CD14-positive monocyte (primary cell): ENCODE measurements around the gene CRIM1. TPM values are rescaled to one million over a fixed set of nuclear protein-coding genes. Genes with fewer than 3 reads are reported as not detected.

ENCODE experiments used
- DNase-seq, 3 donors: peaks; one replicate each; pipeline ENCODE4 v3.0.0-alpha.2; 2011 to 2022
- H2AFZ ChIP-seq: 2 replicates; pipeline ENCODE4 v1.6.0; 2012; ENCODE audit warnings: mild to moderate bottlenecking, low read depth, low read length, inconsistent platforms; ENCODE audit not compliant: insufficient read depth, poor library complexity, severe bottlenecking
- H3K27ac ChIP-seq, 2 donors: 1 replicate in 1 of 2; 2 replicates in 1 of 2; pipeline ENCODE4 v1.5.1; 2012 to 2013; ENCODE audit warnings: low read length in 2 of 2, control low read depth in 1 of 2, inconsistent platforms in 1 of 2, low read depth in 1 of 2, mild to moderate bottlenecking in 1 of 2
- H3K27me3 ChIP-seq, 2 donors: one replicate each; pipeline versions ENCODE4 v1.6.0 to v1.6.1; 2011 to 2013; ENCODE audit warnings: low read length in 2 of 2; ENCODE audit not compliant: control insufficient read depth in 2 of 2, insufficient read depth in 2 of 2
- H3K36me3 ChIP-seq, 2 donors: replicated peaks in 1 of 2; 1 replicate in 1 of 2; 2 replicates in 1 of 2; pipeline versions ENCODE4 v1.5.1 to v1.6.1; 2012 to 2013; ENCODE audit warnings: low read length in 2 of 2, control low read depth in 1 of 2, inconsistent platforms in 1 of 2, mild to moderate bottlenecking in 1 of 2; ENCODE audit not compliant: insufficient read depth in 2 of 2, control insufficient read depth in 1 of 2
- H3K4me1 ChIP-seq, 2 donors: 1 replicate in 1 of 2; 2 replicates in 1 of 2; pipeline versions ENCODE4 v1.5.1 to v1.6.1; 2012 to 2013; ENCODE audit warnings: low read length in 2 of 2, control low read depth in 1 of 2, inconsistent platforms in 1 of 2, mild to moderate bottlenecking in 1 of 2, moderate library complexity in 1 of 2; ENCODE audit not compliant: insufficient read depth in 2 of 2, control insufficient read depth in 1 of 2
- H3K4me2 ChIP-seq: replicated peaks from 2 replicates; pipeline ENCODE3; 2012; ENCODE audit warnings: low read length, moderate library complexity, mild to moderate bottlenecking; ENCODE audit not compliant: poor library complexity, severe bottlenecking; ENCODE audit errors: extremely low read depth
- H3K4me3 ChIP-seq, 3 experiments: fragments of 200-600 bp in 1 of 3; sonication (generic) in 1 of 3; replicated peaks in 1 of 3; 1 replicate in 2 of 3; 2 replicates in 1 of 3; pipeline ENCODE4 v1.5.1; 2011 to 2013; ENCODE audit warnings: low read length in 3 of 3, mild to moderate bottlenecking in 3 of 3, control low read depth in 2 of 3, low read depth in 2 of 3, inconsistent platforms in 1 of 3, moderate library complexity in 1 of 3
- H3K79me2 ChIP-seq: 2 replicates; pipeline ENCODE4 v1.6.0; 2012; ENCODE audit warnings: mild to moderate bottlenecking, control low read depth, inconsistent platforms, low read length, moderate library complexity; ENCODE audit not compliant: insufficient read depth
- H3K9ac ChIP-seq: 2 replicates; pipeline ENCODE4 v1.6.0; 2017; ENCODE audit warnings: low read length, mild to moderate bottlenecking; ENCODE audit not compliant: insufficient read depth, poor library complexity, severe bottlenecking
- H3K9me3 ChIP-seq, 2 donors: replicated peaks in 1 of 2; 1 replicate in 1 of 2; 2 replicates in 1 of 2; pipeline versions ENCODE4 v1.5.1 to v1.6.1; 2012 to 2013; ENCODE audit warnings: low read length in 2 of 2, control low read depth in 1 of 2; ENCODE audit not compliant: control insufficient read depth in 1 of 2, insufficient read depth in 1 of 2
- H4K20me1 ChIP-seq: 2 replicates; pipeline ENCODE4 v1.6.0; 2012; ENCODE audit warnings: mild to moderate bottlenecking, low read length, control low read depth, moderate library complexity; ENCODE audit not compliant: insufficient read depth
- H3K27ac Mint-ChIP-seq, 7 donors: one replicate each; pipeline ENCODE4 v1.8.0; 2020; ENCODE audit warnings: mild to moderate bottlenecking in 7 of 7, mixed read lengths in 7 of 7, moderate library complexity in 6 of 7, inconsistent platforms in 2 of 7
- H3K27me3 Mint-ChIP-seq, 3 donors: one replicate each; pipeline ENCODE4 v1.8.0; 2021 to 2022; ENCODE audit warnings: low read depth in 3 of 3, mild to moderate bottlenecking in 3 of 3, mixed read lengths in 3 of 3, moderate library complexity in 3 of 3, inconsistent platforms in 1 of 3
- H3K36me3 Mint-ChIP-seq, 2 donors: one replicate each; pipeline ENCODE4 v1.8.0; 2020; ENCODE audit warnings: mixed read lengths in 2 of 2, inconsistent platforms in 1 of 2, mild to moderate bottlenecking in 1 of 2
- H3K4me1 Mint-ChIP-seq: one replicate; pipeline ENCODE4 v1.8.0; 2020; ENCODE audit warnings: mild to moderate bottlenecking, mixed read lengths
- H3K4me3 Mint-ChIP-seq, 2 donors: one replicate each; pipeline ENCODE4 v1.8.0; 2020; ENCODE audit warnings: mild to moderate bottlenecking in 2 of 2, mixed read lengths in 2 of 2, moderate library complexity in 1 of 2
- H3K9me3 Mint-ChIP-seq, 7 donors: one replicate each; pipeline ENCODE4 v1.8.0; 2020 to 2022; ENCODE audit warnings: mixed read lengths in 7 of 7, mild to moderate bottlenecking in 6 of 7, moderate library complexity in 6 of 7, inconsistent platforms in 2 of 7
- WGBS: methylation state at CpG from one replicate; pipeline ENCODE4 v1.1.5; 2013; ENCODE audit warnings: missing lambda C conversion rate; ENCODE audit not compliant: insufficient coverage; 5-methylcytosine and 5-hydroxymethylcytosine counted together
- intact Hi-C, 2 donors: fragments of 100-400 bp; cut with micrococcal nuclease; formaldehyde crosslinking; loops; one replicate each; pipeline versions ENCODE4 v1.15.0 to v1.15.1; 2023
- polyA plus RNA-seq, 3 donors: library from polyadenylated mRNA; depleted of rRNA in 1 of 3; unstranded in 2 of 3; stranded (reverse) in 1 of 3; fragments of 300-500 nt in 2 of 3; fragments of >200 nt in 1 of 3; fragmentation: Illumina TruSeq in 2 of 3; gene quantifications; 1 replicate in 2 of 3; 2 replicates in 1 of 3; pipeline ENCODE4 v1.2.3, GENCODE V29; 2012 to 2021
- TF ChIP-seq, protein P1 (sequence below): fragments of 200-600 bp; IDR thresholded peaks from one replicate; pipeline ENCODE4 v1.8.0; 2022; ENCODE audit warnings: antibody characterized with exemption, mild to moderate bottlenecking

Gene CRIM1
- polyA plus RNA-seq, 3 donors: 0.08 to 0.27 TPM; not detected in 1

DNA sequence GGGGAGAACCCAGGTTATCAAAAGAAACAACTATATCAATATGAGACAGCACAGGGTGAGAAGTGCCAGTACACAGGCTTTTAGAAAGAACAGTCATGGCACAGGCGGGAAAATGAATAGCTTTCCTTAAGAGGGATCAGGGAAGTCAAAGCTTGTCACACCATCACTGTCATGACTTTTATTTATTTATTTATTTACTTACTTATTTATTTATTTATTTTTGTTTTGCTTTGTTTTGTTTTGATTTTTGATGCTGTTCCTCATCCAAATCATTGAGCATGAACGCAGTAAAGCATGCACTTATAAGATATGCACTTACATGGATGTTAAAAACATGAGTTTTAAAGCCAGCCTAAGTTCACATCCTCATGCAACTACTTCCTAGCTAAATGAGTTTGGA is 19.3 kb upstream of the CRIM1 start:
- no peak overlapping the region for H3K4me3 ChIP-seq
- H3K36me3 ChIP-seq: no peaks in the 10 kb centered on the region
- H4K20me1 ChIP-seq: no peaks in the 10 kb centered on the region
- no peak overlapping the region for H3K27ac Mint-ChIP-seq
- no CpG with 5 or more reads among the region's 2 CpGs for WGBS
- no peak overlapping the region for H3K27ac ChIP-seq
- no peak overlapping the region for H3K4me2 ChIP-seq
- no peak for DNase-seq
- peaks cover 0 to 2% (median 0%) of the 10 kb centered on the region in 3 donors for H3K27me3 Mint-ChIP-seq
- no peak overlapping the region for H3K9ac ChIP-seq
- H3K4me1 Mint-ChIP-seq: no peaks in the 10 kb centered on the region
- H2AFZ ChIP-seq: no peak overlapping the region
- H3K9me3 Mint-ChIP-seq: no peaks in the 10 kb centered on the region
- H3K9me3 ChIP-seq: no peaks in the 10 kb centered on the region
- no peaks in the 10 kb centered on the region for H3K79me2 ChIP-seq
- H3K4me1 ChIP-seq: no peaks in the 10 kb centered on the region
- H3K27me3 ChIP-seq: peaks cover 0 to 3% of the 10 kb centered on the region in 2 donors
- H3K4me3 Mint-ChIP-seq: no peak overlapping the region
- TF ChIP-seq, protein P1, sequence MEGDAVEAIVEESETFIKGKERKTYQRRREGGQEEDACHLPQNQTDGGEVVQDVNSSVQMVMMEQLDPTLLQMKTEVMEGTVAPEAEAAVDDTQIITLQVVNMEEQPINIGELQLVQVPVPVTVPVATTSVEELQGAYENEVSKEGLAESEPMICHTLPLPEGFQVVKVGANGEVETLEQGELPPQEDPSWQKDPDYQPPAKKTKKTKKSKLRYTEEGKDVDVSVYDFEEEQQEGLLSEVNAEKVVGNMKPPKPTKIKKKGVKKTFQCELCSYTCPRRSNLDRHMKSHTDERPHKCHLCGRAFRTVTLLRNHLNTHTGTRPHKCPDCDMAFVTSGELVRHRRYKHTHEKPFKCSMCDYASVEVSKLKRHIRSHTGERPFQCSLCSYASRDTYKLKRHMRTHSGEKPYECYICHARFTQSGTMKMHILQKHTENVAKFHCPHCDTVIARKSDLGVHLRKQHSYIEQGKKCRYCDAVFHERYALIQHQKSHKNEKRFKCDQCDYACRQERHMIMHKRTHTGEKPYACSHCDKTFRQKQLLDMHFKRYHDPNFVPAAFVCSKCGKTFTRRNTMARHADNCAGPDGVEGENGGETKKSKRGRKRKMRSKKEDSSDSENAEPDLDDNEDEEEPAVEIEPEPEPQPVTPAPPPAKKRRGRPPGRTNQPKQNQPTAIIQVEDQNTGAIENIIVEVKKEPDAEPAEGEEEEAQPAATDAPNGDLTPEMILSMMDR: no peak
- H3K36me3 Mint-ChIP-seq: no peaks in the 10 kb centered on the region
- intact Hi-C loops: no loop called here

- Mint-ChIP-seq H3K4me3 (no peak overlapping the region), H3K27me3 (peaks cover 0 to 2% (median 2%) of the 10 kb centered on the region in 3 donors), H3K36me3 (no peaks in the 10 kb centered on the region), H3K27ac (no peak overlapping the region), H3K9me3 (no peaks in the 10 kb centered on the region), H3K4me1 (no peaks in the 10 kb centered on the region)
- Histone ChIP-seq H3K27ac (no peak overlapping the region), H3K4me2 (no peak overlapping the region), H3K4me1 (no peaks in the 10 kb centered on the region), H3K9ac (no peak overlapping the region), H3K9me3 (no peaks in the 10 kb centered on the region), H4K20me1 (no peaks in the 10 kb centered on the region), H3K4me3 (no peak overlapping the region), H3K36me3 (no peaks in the 10 kb centered on the region), H3K79me2 (no peaks in the 10 kb centered on the region), H3K27me3 (peaks cover 0 to 3% of the 10 kb centered on the region in 2 donors), H2AFZ (no peak overlapping the region)
- intact Hi-C loops: no loop called here
- no peak for DNase-seq
- TF ChIP-seq, protein P1: no peak
Measured at GRCh38 chr2:36337354-36337753, 18.2 kb upstream of the CRIM1 start.
